Nephron (organoid): ENCODE data around the gene RHBDF2.

Source experiments
- H3K27ac Mint-ChIP-seq, 3 experiments: 2 replicates each; pipeline ENCODE4 v1.8.0; 2020; ENCODE audit warnings: mixed read lengths in 3 of 3, mild to moderate bottlenecking in 2 of 3, moderate library complexity in 1 of 3
- H3K27me3 Mint-ChIP-seq: 2 replicates; pipeline ENCODE4 v1.8.0; 2021; ENCODE audit warnings: low read depth, mild to moderate bottlenecking, moderate library complexity, mixed read lengths
- H3K36me3 Mint-ChIP-seq: 2 replicates; pipeline ENCODE4 v1.8.0; 2020; ENCODE audit warnings: low read depth, mixed read lengths
- H3K4me1 Mint-ChIP-seq: 2 replicates; pipeline ENCODE4 v1.8.0; 2020; ENCODE audit warnings: mixed read lengths
- H3K4me3 Mint-ChIP-seq, 3 experiments: 2 replicates each; pipeline ENCODE4 v1.8.0; 2020; ENCODE audit warnings: mild to moderate bottlenecking in 3 of 3, mixed read lengths in 3 of 3, moderate library complexity in 2 of 3
- H3K9me3 Mint-ChIP-seq: 2 replicates; pipeline ENCODE4 v1.8.0; 2020; ENCODE audit warnings: mixed read lengths
- TF ChIP-seq, protein P1 (sequence below), 3 experiments: fragments of 200-600 bp; sonication (generic); IDR thresholded peaks; one replicate each; pipeline ENCODE4 v1.5.0; 2021; ENCODE audit warnings: antibody characterized with exemption in 3 of 3; ENCODE audit not compliant: unreplicated experiment in 3 of 3

The RHBDF2 gene

DNA sequence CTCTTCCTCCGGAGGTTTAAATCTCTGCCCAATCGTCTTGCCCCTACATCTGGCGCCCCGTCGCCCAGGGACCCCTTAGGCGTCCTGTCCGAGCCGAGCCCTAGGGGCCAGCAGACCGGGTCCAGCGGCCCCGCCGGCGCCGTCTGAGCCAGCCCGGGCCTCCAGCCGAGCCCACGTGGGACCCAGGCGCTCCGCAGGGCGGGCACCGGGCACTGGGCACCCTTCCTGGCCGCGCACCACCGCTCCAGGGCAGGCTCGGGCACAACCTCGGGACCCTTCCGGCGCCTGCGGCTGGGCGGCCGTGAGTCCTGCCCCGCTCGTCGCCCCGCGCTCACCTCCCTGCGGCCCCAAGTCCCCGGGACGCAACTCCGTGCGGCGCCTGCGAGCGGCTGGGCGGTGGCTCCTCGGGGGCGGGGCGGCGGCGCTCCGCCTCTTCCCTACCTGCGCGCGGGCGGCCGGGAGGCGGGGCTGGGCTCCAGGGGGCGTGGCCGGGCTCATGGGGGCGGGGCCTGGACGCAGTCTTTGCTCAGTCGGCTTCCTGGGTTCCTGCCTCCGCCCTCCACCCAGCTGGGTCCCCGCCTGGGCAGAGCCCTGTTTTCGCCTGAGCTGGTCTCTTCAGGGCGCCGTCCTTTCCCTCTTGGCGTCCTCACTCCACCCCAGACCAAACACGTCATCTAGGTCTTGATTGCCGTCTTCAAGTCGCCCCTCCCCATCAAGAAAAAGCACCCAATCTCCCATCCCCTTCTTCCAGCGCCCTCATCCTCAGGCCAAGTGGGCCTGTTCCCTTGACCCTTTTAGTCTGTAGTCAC, at the start of gene RHBDF2:
Gene RHBDF2, minus strand, starts transcription at position 406 of the 809 bp plus-strand sequence. CDS start 19,899 bp downstream, outside the sequence.
- Mint-ChIP-seq H3K4me3 (peak within 1 kb of the TSS; percentile 81 to 89 (median 84)), H3K4me1 (peaks cover 25% of the 10 kb centered on the region), H3K36me3 (no peaks in the 10 kb centered on the region), H3K27me3 (peaks cover 40% of the 10 kb centered on the region), H3K27ac (peak within 1 kb of the TSS in 1 of 3 experiments; percentile 43), H3K9me3 (no peaks in the 10 kb centered on the region)
- TF ChIP-seq, protein P1, sequence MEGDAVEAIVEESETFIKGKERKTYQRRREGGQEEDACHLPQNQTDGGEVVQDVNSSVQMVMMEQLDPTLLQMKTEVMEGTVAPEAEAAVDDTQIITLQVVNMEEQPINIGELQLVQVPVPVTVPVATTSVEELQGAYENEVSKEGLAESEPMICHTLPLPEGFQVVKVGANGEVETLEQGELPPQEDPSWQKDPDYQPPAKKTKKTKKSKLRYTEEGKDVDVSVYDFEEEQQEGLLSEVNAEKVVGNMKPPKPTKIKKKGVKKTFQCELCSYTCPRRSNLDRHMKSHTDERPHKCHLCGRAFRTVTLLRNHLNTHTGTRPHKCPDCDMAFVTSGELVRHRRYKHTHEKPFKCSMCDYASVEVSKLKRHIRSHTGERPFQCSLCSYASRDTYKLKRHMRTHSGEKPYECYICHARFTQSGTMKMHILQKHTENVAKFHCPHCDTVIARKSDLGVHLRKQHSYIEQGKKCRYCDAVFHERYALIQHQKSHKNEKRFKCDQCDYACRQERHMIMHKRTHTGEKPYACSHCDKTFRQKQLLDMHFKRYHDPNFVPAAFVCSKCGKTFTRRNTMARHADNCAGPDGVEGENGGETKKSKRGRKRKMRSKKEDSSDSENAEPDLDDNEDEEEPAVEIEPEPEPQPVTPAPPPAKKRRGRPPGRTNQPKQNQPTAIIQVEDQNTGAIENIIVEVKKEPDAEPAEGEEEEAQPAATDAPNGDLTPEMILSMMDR (IDR thresholded peaks at IDR 0.05; ENCODE audit: unreplicated experiment in 3 of 3): no peak

GRCh38 chr17:76549539-76549938, 48.3 kb upstream of the RHBDF2 start:
- no peaks in the 10 kb centered on the region for H3K36me3 Mint-ChIP-seq
- peaks cover 19% of the 10 kb centered on the region for H3K4me1 Mint-ChIP-seq
- H3K9me3 Mint-ChIP-seq: no peaks in the 10 kb centered on the region
- H3K27me3 Mint-ChIP-seq: no peaks in the 10 kb centered on the region
- no peak overlapping the region for H3K4me3 Mint-ChIP-seq
- TF ChIP-seq, protein P1 (IDR thresholded peaks at IDR 0.05; ENCODE audit: unreplicated experiment in 3 of 3): no peak
- no peak overlapping the region for H3K27ac Mint-ChIP-seq

DNA sequence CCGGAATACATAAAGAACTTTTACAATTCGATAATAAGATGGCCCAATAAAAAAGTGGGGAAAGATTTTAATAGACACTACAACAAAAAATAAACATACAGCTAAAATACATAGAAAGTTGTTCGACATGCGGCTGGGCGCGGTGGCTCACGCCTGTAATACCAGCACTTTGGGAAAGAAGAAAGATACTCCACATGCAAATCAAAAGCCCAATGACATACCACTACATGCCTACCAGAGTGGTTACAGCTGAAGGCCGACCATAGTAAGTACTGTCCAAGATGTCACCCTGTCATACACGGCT, 47.9 kb upstream of the RHBDF2 start:
- Mint-ChIP-seq H3K27ac (no peak overlapping the region), H3K27me3 (no peaks in the 10 kb centered on the region), H3K9me3 (no peaks in the 10 kb centered on the region), H3K4me3 (no peak overlapping the region), H3K36me3 (no peaks in the 10 kb centered on the region), H3K4me1 (peaks cover 19% of the 10 kb centered on the region)
- TF ChIP-seq, protein P1 (IDR thresholded peaks at IDR 0.05; ENCODE audit: unreplicated experiment in 3 of 3): no peak

DNA sequence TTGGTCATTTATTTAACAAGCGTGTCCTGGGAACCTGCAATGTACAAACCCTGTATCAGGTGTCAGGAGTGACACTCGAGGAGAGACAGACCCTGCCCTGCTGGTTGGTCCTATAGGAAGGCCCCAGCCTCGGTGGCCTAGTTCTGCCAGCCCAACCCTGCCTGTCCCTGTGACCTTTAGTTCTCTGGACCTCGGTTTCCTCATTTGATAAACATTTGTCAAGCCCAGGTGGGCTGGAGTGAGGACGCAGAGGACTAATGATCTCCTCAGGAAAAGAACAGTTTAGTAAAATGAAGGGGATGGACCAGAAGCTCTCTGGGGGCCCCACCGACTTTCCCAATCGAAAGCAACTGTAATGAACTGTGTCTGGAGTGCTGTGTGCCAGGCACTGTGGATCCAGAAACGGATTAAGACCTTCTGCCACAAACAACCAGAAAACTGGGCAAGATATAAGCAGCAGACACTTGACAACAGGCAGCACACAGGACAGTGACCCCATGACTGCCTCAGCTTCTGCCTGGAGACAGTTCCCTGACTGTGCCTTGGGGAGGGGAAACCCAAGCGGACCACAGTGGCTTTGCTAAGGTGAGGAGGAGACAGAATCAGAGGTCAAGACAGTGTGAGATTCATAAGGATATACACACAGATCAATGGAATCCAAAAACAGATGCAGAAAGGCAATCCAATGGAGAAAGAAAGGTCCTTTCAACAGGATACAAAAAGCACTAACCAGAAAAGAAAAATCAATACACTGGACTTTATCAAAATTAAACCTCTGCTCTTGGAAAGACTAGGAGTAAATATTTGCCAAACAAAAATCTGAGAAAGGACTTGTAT, 47.4 kb upstream of the RHBDF2 start:
- Mint-ChIP-seq H3K9me3 (no peaks in the 10 kb centered on the region), H3K4me3 (no peak overlapping the region), H3K27ac (no peak overlapping the region), H3K27me3 (peaks cover 4% of the 10 kb centered on the region), H3K4me1 (peaks cover 19% of the 10 kb centered on the region), H3K36me3 (no peaks in the 10 kb centered on the region)
- TF ChIP-seq, protein P1 (IDR thresholded peaks at IDR 0.05; ENCODE audit: unreplicated experiment in 3 of 3): no peak

DNA sequence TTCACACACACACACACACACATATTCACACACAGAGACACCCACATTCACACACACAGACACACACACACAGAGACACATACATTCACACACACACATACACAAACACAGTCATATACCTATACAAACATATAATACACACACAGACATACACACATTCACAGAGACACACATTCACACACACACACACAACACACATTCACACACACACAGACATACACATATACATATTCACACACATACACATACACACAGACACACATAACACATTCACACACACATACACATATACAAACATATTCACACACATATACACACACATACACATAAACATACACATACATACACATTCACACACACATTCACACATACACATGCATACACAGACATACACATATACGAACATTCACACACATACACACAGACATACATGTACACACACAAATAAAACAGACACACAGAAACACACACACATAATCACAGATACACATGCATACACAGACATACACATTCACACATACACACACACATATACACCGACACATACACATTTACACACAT, 46.5 kb upstream of the RHBDF2 start:
- Mint-ChIP-seq H3K9me3 (no peaks in the 10 kb centered on the region), H3K4me3 (no peak overlapping the region), H3K27me3 (peaks cover 6% of the 10 kb centered on the region), H3K27ac (no peak overlapping the region), H3K36me3 (no peaks in the 10 kb centered on the region), H3K4me1 (peaks cover 27% of the 10 kb centered on the region)
- TF ChIP-seq, protein P1 (IDR thresholded peaks at IDR 0.05; ENCODE audit: unreplicated experiment in 3 of 3): no peak
